Activated CD8-positive, alpha-beta T cell treated with anti-CD3 and anti-CD28 coated beads for 36 hours (primary cell): ENCODE data around the gene EIF2B1. TPM values are rescaled to one million over a fixed set of nuclear protein-coding genes. Genes with fewer than 3 reads are reported as not detected.

Experiments used
- ATAC-seq: fragments of 200-7000 bp; cut with Tn5 transposase; one replicate; pipeline ENCODE4 v1.10.0; 2021; ENCODE audit warnings: mild to moderate bottlenecking, moderate library complexity
- CTCF ChIA-PET: fragments of 350-600 bp; sonication (Branson Sonifier 250); formaldehyde crosslinking; loops from one replicate; lab custom pipeline; 2021; ENCODE audit warnings: antibody characterized with exemption; lab: Charles Lee
- POLR2A ChIA-PET: fragments of 350-600 bp; sonication (Branson Sonifier 250); formaldehyde crosslinking; loops from one replicate; lab custom pipeline; 2021; ENCODE audit warnings: antibody characterized with exemption; lab: Charles Lee
- DNase-seq: peaks from one replicate; pipeline ENCODE4 v3.0.0-alpha.2; 2020
- H3K27ac Mint-ChIP-seq: one replicate; pipeline ENCODE4 v1.8.0; 2021; ENCODE audit warnings: mild to moderate bottlenecking, mixed read lengths
- H3K27me3 Mint-ChIP-seq: one replicate; pipeline ENCODE4 v1.8.0; 2021; ENCODE audit warnings: mixed read lengths
- H3K36me3 Mint-ChIP-seq: one replicate; pipeline ENCODE4 v1.8.0; 2021; ENCODE audit warnings: low read depth, mixed read lengths
- H3K4me1 Mint-ChIP-seq: one replicate; pipeline ENCODE4 v1.8.0; 2021; ENCODE audit warnings: low read depth, mixed read lengths
- H3K4me3 Mint-ChIP-seq: one replicate; pipeline ENCODE4 v1.8.0; 2021; ENCODE audit warnings: mild to moderate bottlenecking, moderate library complexity, mixed read lengths
- H3K9me3 Mint-ChIP-seq: one replicate; pipeline ENCODE4 v1.8.0; 2021; ENCODE audit warnings: mixed read lengths
- intact Hi-C: fragments of 100-400 bp; cut with micrococcal nuclease; formaldehyde crosslinking; loops from one replicate; pipeline ENCODE4 v1.10.0; 2022
- total RNA-seq, 2 experiments: library from RNA; stranded (reverse); gene quantifications; one replicate each; pipeline ENCODE4 v1.2.3, GENCODE V29; 2021
- TF ChIP-seq, protein P1 (sequence below): fragments of 200-600 bp; IDR thresholded peaks from one replicate; pipeline ENCODE4 v1.8.0; 2022; ENCODE audit warnings: antibody characterized with exemption, mild to moderate bottlenecking

Gene EIF2B1
- total RNA-seq, 2 experiments from 2014 or later = 54.5 to 61.8 TPM

DNA sequence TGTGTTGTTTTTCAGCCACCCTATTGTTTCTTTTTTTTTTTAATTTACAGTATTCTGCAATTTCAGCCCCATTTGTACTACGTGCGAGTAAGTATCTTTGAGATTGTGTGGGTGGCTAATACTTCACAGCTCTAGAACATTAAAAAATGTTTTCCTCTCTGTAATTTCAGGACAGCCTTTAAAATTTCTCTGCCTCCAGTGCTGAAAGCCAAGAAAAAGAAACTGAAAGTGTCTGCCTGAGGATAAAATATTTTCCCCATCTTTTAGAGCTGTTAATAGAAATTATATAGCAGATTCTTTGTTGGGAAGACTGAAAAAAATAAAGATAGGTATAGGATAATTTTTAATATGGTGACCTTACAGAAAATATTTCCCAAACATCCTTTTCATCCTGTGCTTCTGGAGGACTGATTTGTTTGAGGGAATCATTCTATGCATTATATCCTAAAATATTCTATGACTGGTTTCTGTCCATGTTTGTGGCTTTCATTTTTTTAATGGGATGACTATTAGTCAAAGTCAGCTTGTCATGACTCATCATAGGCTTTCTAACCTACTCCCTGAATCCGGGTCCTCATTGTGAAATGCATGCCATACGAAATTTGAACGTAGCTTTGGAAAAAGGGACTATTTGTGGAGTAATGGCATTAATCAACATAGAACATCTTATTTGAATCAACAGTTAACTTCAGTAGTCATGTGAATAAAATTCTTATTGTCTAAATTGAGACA is 26.7 kb upstream of the EIF2B1 start:
- no peaks in the 10 kb centered on the region for H3K27me3 Mint-ChIP-seq
- TF ChIP-seq, protein P1, sequence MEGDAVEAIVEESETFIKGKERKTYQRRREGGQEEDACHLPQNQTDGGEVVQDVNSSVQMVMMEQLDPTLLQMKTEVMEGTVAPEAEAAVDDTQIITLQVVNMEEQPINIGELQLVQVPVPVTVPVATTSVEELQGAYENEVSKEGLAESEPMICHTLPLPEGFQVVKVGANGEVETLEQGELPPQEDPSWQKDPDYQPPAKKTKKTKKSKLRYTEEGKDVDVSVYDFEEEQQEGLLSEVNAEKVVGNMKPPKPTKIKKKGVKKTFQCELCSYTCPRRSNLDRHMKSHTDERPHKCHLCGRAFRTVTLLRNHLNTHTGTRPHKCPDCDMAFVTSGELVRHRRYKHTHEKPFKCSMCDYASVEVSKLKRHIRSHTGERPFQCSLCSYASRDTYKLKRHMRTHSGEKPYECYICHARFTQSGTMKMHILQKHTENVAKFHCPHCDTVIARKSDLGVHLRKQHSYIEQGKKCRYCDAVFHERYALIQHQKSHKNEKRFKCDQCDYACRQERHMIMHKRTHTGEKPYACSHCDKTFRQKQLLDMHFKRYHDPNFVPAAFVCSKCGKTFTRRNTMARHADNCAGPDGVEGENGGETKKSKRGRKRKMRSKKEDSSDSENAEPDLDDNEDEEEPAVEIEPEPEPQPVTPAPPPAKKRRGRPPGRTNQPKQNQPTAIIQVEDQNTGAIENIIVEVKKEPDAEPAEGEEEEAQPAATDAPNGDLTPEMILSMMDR = no peak
- peaks cover 35% of the 10 kb centered on the region for H3K36me3 Mint-ChIP-seq
- no peaks in the 10 kb centered on the region for H3K9me3 Mint-ChIP-seq
- ChIA-PET CTCF (no interaction called here), POLR2A (interaction anchor here (2.2 kb wide), 1 partner anchor 15 kb away, joined by 5 read pairs; no protein-coding TSS in a partner anchor)
- ATAC-seq (no peak), DNase-seq (no peak)
- H3K4me1 Mint-ChIP-seq = peaks cover 6% of the 10 kb centered on the region
- H3K4me3 Mint-ChIP-seq = no peak overlapping the region
- peak overlapping the region; percentile 61 for H3K27ac Mint-ChIP-seq
- intact Hi-C loops = no loop called here

DNA sequence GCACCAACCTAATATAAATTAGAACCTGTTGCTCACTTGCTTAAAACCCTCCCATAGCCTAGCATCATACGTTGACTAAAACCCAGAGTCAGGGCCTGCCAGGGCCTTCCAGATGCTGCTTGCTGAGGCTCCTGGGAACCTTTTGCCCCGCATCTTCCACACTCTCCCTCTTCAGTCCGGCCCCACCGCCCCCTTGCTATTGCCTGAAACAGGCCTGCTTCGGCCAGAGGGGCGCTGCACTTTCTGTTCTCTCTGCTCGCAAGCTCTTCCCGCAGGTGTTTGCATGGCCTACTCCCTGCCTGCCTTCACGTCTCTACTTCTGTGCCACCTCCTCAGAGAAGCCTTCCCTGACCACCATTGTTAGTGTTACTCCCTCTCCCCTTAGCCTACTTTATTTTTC is 23.7 kb upstream of the EIF2B1 start:
- peaks cover 6% of the 10 kb centered on the region for H3K4me1 Mint-ChIP-seq
- TF ChIP-seq, protein P1 = no peak
- no peak overlapping the region for H3K4me3 Mint-ChIP-seq
- H3K9me3 Mint-ChIP-seq = no peaks in the 10 kb centered on the region
- ATAC-seq (no peak), DNase-seq (no peak)
- H3K36me3 Mint-ChIP-seq = peaks cover 40% of the 10 kb centered on the region
- H3K27me3 Mint-ChIP-seq = no peaks in the 10 kb centered on the region
- H3K27ac Mint-ChIP-seq = no peak overlapping the region
- CTCF ChIA-PET = no interaction called here
- intact Hi-C loops = no loop called here
- POLR2A ChIA-PET = interaction anchor here (0.6 to 1.4 kb wide), 3 partner anchors 11 to 58 kb away, joined by 3 read pairs; no protein-coding TSS in a partner anchor

DNA sequence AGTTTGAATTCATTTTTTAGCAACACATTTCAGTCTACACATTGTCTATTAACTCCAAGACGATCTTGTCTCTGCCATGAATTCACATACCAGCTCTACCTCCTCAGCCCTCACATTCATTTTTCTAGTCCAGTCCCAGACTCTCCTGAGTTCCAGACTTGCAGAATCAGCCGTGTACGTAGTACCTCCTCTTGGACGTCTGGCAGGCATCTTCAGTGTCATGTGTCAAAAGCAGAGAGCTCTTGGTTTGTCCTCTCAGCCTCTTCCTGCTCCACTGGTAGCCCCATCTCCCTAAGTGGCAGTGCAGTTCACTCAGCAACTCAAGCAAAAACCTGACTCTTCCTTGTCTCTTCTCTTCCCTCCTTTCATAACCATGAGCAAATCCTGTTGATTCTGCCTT is 22.9 kb upstream of the EIF2B1 start:
- DNase-seq (no peak), ATAC-seq (no peak)
- Mint-ChIP-seq H3K27me3 (no peaks in the 10 kb centered on the region), H3K4me3 (no peak overlapping the region), H3K9me3 (no peaks in the 10 kb centered on the region), H3K27ac (no peak overlapping the region), H3K4me1 (peaks cover 6% of the 10 kb centered on the region), H3K36me3 (peaks cover 44% of the 10 kb centered on the region)
- TF ChIP-seq, protein P1 = no peak
- intact Hi-C loops = no loop called here
- POLR2A ChIA-PET = interaction anchor here (1.0 kb wide), 1 partner anchor 22 kb away, joined by 3 read pairs; no protein-coding TSS in a partner anchor
- CTCF ChIA-PET = interaction anchor here (1.5 kb wide), 1 partner anchor 186 kb away, joined by 3 read pairs; no protein-coding TSS in a partner anchor

DNA sequence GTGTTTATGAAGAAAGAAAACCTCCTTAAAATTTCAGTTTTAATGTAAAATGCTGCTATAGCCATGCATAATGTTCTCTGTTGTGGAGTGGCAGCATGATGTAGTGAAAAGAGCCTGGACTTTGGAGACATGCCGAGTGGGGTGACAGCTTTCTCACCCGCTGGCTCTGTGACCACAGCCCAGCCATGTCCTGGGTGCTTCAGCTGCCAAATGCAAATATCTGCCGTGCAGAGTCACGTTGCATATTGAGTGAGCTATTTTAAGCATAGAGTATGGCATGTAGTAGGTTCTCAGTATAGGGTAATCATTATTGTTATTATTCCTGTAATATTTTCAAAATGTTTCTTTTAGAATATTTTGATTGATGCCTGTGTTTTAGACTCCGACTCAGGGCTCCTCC is 21.9 kb upstream of the EIF2B1 start:
- DNase-seq = no peak
- ChIA-PET CTCF (interaction anchor here (1.5 kb wide), 1 partner anchor 187 kb away, joined by 3 read pairs; no protein-coding TSS in a partner anchor), POLR2A (interaction anchor here (1.0 kb wide), 1 partner anchor 21 kb away, joined by 3 read pairs; no protein-coding TSS in a partner anchor)
- Mint-ChIP-seq H3K4me3 (no peak overlapping the region), H3K4me1 (peaks cover 6% of the 10 kb centered on the region), H3K27ac (no peak overlapping the region), H3K27me3 (no peaks in the 10 kb centered on the region), H3K36me3 (peaks cover 47% of the 10 kb centered on the region), H3K9me3 (no peaks in the 10 kb centered on the region)
- ATAC-seq = no peak
- intact Hi-C loops = no loop called here
- TF ChIP-seq, protein P1 = no peak

DNA sequence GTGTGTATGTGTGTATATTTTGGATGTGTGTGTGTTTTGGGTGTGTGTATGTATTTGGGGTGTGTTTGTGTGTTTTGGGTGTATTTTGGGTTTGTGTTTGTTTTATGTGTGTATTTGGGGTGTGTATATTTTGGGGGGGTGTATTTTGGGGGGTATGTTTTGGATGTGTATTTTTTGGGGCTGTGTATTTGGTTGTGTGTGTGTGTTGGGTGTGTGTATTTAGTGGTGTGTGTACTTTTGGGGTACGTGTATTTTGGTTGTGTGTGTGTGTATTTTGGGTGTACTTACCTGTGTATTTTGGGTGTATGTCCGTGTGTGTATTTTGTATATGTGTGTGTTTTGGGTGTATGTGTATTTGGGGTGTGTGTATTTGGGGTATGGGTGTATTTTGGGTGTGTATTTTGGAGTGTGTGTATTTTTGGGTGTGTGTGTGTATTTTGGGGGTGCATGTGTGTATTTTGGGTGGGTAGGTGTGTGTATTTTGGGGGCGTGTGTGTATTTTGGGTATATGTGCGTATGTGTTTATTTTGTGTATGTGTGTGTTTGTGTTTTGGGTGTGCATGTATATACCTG is 20.7 kb upstream of the EIF2B1 start:
- ChIA-PET CTCF (no interaction called here), POLR2A (no interaction called here)
- no peaks in the 10 kb centered on the region for H3K9me3 Mint-ChIP-seq
- no peaks in the 10 kb centered on the region for H3K4me1 Mint-ChIP-seq
- H3K4me3 Mint-ChIP-seq = no peak overlapping the region
- H3K27me3 Mint-ChIP-seq = no peaks in the 10 kb centered on the region
- TF ChIP-seq, protein P1 = no peak
- H3K36me3 Mint-ChIP-seq = peaks cover 44% of the 10 kb centered on the region
- no peak overlapping the region for H3K27ac Mint-ChIP-seq
- ATAC-seq (no peak), DNase-seq (no peak)
- intact Hi-C loops = no loop called here
